ENCODE data around the gene NDUFB4.

Gene NDUFB4

DNA sequence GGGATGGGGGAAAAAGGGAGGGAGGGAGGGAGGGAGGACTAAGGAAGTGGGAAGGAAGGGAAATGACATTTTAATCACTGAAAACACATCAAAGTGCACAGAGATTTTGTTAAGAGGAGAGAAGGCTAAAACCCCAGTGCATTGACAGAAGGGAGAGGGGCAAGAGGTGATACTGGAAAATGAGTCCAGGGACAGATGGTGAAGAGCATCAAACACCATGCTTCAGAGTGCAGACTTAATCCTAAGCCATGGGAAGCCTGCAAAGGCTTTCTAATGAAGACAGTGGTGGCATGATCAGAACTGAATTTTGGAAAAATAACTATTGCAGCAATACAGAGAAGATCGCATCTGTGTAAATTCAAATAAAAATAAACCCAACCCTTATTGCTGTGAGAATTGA, 44.1 kb downstream of the NDUFB4 start:
- no peak for FAIRE-seq
- no peak for DNase-seq (ENCODE audit: insufficient read length, low spot score)
- TF ChIP-seq POLR2A (IDR thresholded peaks at IDR 0.05; ENCODE audit: low read depth, low read length), result no peak

DNA sequence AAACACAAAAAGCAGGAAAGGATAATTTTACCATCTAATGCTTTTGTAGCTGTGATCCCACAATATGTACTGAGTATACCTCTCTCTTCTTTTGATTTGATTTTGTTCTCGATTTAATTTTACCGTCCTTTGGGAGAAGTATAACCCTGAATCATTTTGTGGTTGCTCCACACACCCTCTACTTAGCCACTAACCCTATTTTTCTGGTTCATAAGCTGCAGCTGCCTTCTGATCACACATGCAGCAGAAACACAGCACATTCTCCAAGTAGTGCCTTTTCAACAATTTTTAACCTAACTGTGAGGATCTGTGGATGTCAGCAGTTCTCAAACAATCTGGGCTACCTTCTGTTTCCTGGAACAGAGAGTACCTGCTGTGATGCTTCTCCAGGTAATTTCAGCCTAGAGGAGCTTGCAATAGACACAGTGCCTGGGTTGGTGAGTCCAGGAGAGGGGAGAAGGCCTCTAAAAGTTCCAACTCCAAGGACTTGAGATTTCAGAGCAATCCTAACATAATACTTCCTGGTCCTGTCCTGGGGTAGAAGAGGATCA, 45.6 kb downstream of the NDUFB4 start:
- no peak for FAIRE-seq
- TF ChIP-seq POLR2A (IDR thresholded peaks at IDR 0.05; ENCODE audit: low read depth, low read length), result no peak
- DNase-seq (ENCODE audit: insufficient read length, low spot score), result no peak

- FAIRE-seq (no peak), DNase-seq (ENCODE audit: insufficient read length, low spot score) (no peak)
- no peak for TF ChIP-seq POLR2A (IDR thresholded peaks at IDR 0.05; ENCODE audit: low read depth, low read length)
Measured at GRCh38 chr3:120642368-120642948, 46.3 kb downstream of the NDUFB4 start.

- FAIRE-seq, result no peak
- no peak for TF ChIP-seq POLR2A (IDR thresholded peaks at IDR 0.05; ENCODE audit: low read depth, low read length)
- DNase-seq (ENCODE audit: insufficient read length, low spot score), result no peak
Measured at GRCh38 chr3:120645083-120645845, 49.1 kb downstream of the NDUFB4 start.

- TF ChIP-seq POLR2A (IDR thresholded peaks at IDR 0.05; ENCODE audit: low read depth, low read length), result no peak
- DNase-seq (ENCODE audit: insufficient read length, low spot score) (no peak), FAIRE-seq (no peak)
Measured at GRCh38 chr3:120646771-120647432, 50.8 kb downstream of the NDUFB4 start.

DNA sequence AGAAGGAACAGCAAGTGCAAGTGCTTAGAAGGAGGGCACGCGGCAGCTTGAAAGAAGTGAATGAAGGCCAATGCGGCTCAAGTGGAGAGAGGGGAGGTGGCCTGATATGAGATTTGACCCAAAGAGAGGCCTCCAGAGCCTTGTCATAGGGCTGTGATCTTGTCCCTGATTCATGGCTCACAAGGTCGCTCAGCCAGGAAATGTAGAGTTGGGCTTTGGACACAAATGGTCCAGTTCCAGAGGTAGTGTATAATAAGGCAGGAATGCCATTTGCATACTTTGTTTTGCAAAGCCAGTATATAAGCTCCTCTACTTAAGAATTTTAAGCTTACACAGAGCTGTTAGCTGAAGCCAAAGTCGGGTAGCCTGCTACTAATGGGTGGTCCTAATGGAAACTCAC, 52.2 kb downstream of the NDUFB4 start:
- no peak for DNase-seq (ENCODE audit: insufficient read length, low spot score)
- no peak for FAIRE-seq
- no peak for TF ChIP-seq POLR2A (IDR thresholded peaks at IDR 0.05; ENCODE audit: low read depth, low read length)

GRCh38 chr3:120649830-120650233, 53.7 kb downstream of the NDUFB4 start:
- TF ChIP-seq POLR2A (IDR thresholded peaks at IDR 0.05; ENCODE audit: low read depth, low read length), result no peak
- DNase-seq (ENCODE audit: insufficient read length, low spot score) (no peak), FAIRE-seq (no peak)

DNA sequence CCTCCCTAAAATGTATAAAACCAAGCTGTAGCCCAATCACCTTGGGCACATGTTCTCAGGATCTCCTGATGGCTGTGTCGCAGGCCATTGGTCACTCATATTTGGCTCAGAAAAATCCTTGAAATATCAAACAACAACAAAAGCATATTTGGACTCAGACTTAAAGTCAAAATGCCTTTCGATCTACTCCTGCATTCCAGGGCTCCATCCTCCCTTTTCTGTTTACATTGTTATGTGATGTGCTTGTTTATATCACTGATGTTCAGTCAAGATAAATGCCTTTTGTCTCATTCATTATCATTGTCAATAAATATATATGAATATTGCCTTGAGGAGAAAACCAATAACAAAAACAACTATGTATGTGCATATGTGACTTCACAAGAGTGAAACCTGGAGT, 54.2 kb downstream of the NDUFB4 start:
- FAIRE-seq (no peak), DNase-seq (ENCODE audit: insufficient read length, low spot score) (no peak)
- no peak for TF ChIP-seq POLR2A (IDR thresholded peaks at IDR 0.05; ENCODE audit: low read depth, low read length)

Measured in H54 (cell line).